Parathyroid adenoma (tissue), 2 donors: Measurements from ENCODE around the gene ITSN2.

ENCODE experiments used
- H2AFZ ChIP-seq: fragments of 300-600 bp; sonication (generic); one replicate; pipeline ENCODE4 v1.7.0; 2017; ENCODE audit warnings: antibody characterized with exemption, mild to moderate bottlenecking
- H3K27ac ChIP-seq: fragments of 300-600 bp; sonication (generic); one replicate; pipeline ENCODE4 v1.7.0; 2017
- H3K27me3 ChIP-seq: fragments of 300-600 bp; sonication (generic); one replicate; pipeline ENCODE4 v1.7.0; 2017; ENCODE audit warnings: low read length; ENCODE audit not compliant: control insufficient read depth, insufficient read depth
- H3K36me3 ChIP-seq: fragments of 300-600 bp; sonication (generic); one replicate; pipeline ENCODE4 v1.7.0; 2017; ENCODE audit warnings: low read length; ENCODE audit not compliant: control insufficient read depth, insufficient read depth
- H3K4me1 ChIP-seq: fragments of 300-600 bp; sonication (generic); one replicate; pipeline ENCODE4 v1.7.0; 2017; ENCODE audit warnings: control low read depth
- H3K4me2 ChIP-seq: fragments of 300-600 bp; sonication (generic); one replicate; pipeline ENCODE4 v1.7.0; 2017; ENCODE audit warnings: low read length
- H3K4me3 ChIP-seq: fragments of 300-600 bp; sonication (generic); one replicate; pipeline ENCODE4 v1.7.0; 2017; ENCODE audit warnings: low read depth, low read length
- H3K79me2 ChIP-seq: fragments of 300-600 bp; sonication (generic); one replicate; pipeline ENCODE4 v1.7.0; 2017; ENCODE audit warnings: control low read depth
- H3K9ac ChIP-seq: fragments of 300-600 bp; sonication (generic); one replicate; pipeline ENCODE4 v1.7.0; 2017; ENCODE audit warnings: mild to moderate bottlenecking
- H3K9me3 ChIP-seq: fragments of 300-600 bp; sonication (generic); one replicate; pipeline ENCODE4 v1.7.0; 2017; ENCODE audit warnings: low read length; ENCODE audit not compliant: control insufficient read depth
- TF ChIP-seq, protein P1 (sequence below): fragments of 300-600 bp; sonication (generic); IDR thresholded peaks from one replicate; pipeline ENCODE4 v1.7.0; 2017; ENCODE audit warnings: antibody characterized with exemption, mild to moderate bottlenecking
- donor health status: primary hyperparathyroidism.

ITSN2 gene

DNA sequence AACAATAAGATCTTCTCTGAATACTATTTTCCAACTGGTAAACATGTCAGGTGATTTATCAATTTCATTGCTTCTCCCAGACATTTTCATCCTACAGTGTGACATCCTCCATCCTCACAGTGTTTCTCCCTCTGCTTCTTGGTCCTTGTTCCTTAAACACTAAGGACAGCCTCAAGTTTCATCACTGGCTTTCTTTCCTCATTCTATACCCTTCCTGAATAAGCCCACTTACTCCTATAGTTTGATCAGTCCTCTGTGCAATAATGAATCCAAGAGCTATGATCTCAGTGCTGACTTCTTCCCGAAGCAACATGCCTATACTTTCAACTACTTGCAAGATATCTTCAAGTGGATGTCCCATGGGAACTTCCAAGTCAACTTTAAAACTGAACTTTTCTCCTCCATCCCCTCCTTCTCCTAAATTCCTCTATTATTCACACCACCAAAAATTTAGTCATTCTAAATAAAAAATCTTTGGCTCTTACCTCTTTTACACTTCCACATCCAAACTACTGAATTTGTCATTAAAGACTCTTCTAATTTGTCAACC, 97.8 kb downstream of the ITSN2 start:
- Histone ChIP-seq H3K27me3 (no peaks in the 10 kb centered on the region), H3K36me3 (no peaks in the 10 kb centered on the region), H3K4me2 (no peak overlapping the region), H3K9me3 (no peaks in the 10 kb centered on the region), H3K4me1 (no peaks in the 10 kb centered on the region), H3K79me2 (no peaks in the 10 kb centered on the region), H3K4me3 (no peak overlapping the region), H3K9ac (no peak overlapping the region), H3K27ac (no peak overlapping the region), H2AFZ (no peak overlapping the region)
- TF ChIP-seq, protein P1, sequence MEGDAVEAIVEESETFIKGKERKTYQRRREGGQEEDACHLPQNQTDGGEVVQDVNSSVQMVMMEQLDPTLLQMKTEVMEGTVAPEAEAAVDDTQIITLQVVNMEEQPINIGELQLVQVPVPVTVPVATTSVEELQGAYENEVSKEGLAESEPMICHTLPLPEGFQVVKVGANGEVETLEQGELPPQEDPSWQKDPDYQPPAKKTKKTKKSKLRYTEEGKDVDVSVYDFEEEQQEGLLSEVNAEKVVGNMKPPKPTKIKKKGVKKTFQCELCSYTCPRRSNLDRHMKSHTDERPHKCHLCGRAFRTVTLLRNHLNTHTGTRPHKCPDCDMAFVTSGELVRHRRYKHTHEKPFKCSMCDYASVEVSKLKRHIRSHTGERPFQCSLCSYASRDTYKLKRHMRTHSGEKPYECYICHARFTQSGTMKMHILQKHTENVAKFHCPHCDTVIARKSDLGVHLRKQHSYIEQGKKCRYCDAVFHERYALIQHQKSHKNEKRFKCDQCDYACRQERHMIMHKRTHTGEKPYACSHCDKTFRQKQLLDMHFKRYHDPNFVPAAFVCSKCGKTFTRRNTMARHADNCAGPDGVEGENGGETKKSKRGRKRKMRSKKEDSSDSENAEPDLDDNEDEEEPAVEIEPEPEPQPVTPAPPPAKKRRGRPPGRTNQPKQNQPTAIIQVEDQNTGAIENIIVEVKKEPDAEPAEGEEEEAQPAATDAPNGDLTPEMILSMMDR: no peak

DNA sequence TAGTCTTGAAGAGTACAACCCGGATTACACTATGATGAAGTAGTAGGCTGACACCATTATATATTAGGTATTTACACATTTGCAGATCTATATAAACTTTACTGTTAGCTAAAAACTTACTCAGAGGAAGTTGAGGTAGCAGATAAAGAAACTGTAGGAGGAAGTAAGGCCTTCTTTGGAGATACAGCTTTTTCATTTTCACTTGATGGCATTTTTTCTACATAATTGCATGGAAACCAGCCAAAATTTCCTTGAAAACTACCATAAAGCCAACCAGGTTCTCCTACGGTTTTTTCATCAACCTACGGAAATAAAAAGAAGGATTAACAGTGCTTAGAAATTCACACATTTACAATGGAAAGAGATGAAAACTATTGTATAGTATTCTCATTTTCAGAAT, 98.9 kb downstream of the ITSN2 start:
- H2AFZ ChIP-seq: no peak overlapping the region
- H3K79me2 ChIP-seq: no peaks in the 10 kb centered on the region
- no peak overlapping the region for H3K27ac ChIP-seq
- no peaks in the 10 kb centered on the region for H3K27me3 ChIP-seq
- TF ChIP-seq, protein P1: no peak
- H3K36me3 ChIP-seq: no peaks in the 10 kb centered on the region
- H3K4me2 ChIP-seq: no peak overlapping the region
- H3K4me1 ChIP-seq: no peaks in the 10 kb centered on the region
- H3K4me3 ChIP-seq: no peak overlapping the region
- no peaks in the 10 kb centered on the region for H3K9me3 ChIP-seq
- H3K9ac ChIP-seq: no peak overlapping the region

DNA sequence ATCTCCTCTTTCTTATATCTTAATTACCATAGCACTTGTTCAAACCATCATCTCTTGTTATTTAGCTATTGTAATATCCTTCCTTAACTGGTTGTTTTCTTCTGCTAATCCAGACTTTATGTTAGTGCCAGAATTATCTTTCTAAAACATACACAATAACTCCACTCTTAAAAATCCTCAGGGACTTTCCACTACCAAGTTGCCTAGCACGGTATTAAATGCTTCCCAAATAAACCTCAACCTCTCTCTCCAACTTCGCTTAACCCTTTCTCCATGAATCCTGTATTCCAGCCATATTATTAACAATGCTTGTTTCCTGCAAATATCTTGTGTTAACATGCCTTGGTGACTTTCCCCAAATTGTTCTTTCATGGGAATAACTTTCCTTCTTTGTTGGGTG, 101.0 kb downstream of the ITSN2 start:
- TF ChIP-seq, protein P1: no peak
- Histone ChIP-seq H3K27me3 (no peaks in the 10 kb centered on the region), H3K36me3 (no peaks in the 10 kb centered on the region), H3K9ac (no peak overlapping the region), H3K27ac (no peak overlapping the region), H3K4me2 (no peak overlapping the region), H2AFZ (no peak overlapping the region), H3K79me2 (no peaks in the 10 kb centered on the region), H3K4me1 (no peaks in the 10 kb centered on the region), H3K4me3 (no peak overlapping the region), H3K9me3 (no peaks in the 10 kb centered on the region)

DNA sequence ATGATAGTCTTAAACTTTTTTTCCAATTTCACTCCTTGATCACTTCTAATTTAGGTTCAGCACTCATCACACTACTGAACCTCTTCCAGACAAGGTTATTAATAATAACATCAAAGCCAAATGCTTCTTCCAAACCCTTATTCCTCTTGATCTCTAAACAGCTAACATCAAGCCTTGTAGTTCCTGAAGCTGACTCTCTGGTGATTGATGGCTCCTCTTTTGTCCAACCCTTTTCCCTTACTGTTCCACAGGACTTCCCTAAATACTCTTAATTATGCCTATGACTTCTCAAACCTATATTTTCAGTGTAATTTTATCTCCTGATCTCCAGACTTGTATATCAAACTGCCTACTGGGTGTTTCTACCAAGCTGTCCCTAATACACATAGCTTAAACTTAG, 101.6 kb downstream of the ITSN2 start:
- Histone ChIP-seq H3K36me3 (no peaks in the 10 kb centered on the region), H3K9ac (no peak overlapping the region), H3K4me3 (no peak overlapping the region), H3K9me3 (no peaks in the 10 kb centered on the region), H3K27ac (no peak overlapping the region), H2AFZ (no peak overlapping the region), H3K4me2 (no peak overlapping the region), H3K4me1 (no peaks in the 10 kb centered on the region), H3K27me3 (no peaks in the 10 kb centered on the region), H3K79me2 (no peaks in the 10 kb centered on the region)
- TF ChIP-seq, protein P1: no peak

DNA sequence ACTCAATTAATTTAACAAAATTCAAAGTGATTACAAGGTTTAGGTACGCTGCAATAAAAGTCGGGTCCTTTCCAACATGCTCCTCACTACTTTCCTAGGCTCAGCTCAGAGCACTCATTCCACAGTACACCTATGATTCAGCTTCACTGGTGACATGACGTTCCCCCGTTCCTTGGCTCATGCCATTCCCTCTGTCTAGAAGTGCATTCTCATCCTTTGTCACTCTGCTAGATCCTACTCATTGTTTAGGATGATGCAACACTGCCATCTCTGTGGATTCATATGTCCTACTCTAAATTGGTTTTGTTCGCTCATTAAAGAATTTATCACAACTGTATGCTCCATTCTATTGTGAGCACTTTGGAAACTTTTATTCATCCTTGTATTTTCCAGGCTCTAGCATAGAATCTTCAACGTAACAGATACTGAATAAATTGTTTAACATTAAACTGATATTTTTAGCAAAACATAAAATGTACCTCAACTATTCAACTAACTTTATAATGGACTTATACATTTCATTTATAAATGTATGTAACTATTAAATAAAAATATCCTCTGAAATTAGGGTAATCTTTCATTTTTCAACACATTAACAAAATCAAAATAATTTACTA, 106.9 kb downstream of the ITSN2 start:
- no peak overlapping the region for H3K27ac ChIP-seq
- H3K4me1 ChIP-seq: no peaks in the 10 kb centered on the region
- H3K27me3 ChIP-seq: no peaks in the 10 kb centered on the region
- H3K4me2 ChIP-seq: no peak overlapping the region
- H2AFZ ChIP-seq: no peak overlapping the region
- no peaks in the 10 kb centered on the region for H3K9me3 ChIP-seq
- H3K4me3 ChIP-seq: no peak overlapping the region
- no peaks in the 10 kb centered on the region for H3K36me3 ChIP-seq
- TF ChIP-seq, protein P1: no peak
- H3K9ac ChIP-seq: no peak overlapping the region
- no peaks in the 10 kb centered on the region for H3K79me2 ChIP-seq
